IMR-90 (cell line): ENCODE measurements around the gene TP53TG5. TPM values are rescaled to one million over a fixed set of nuclear protein-coding genes. Genes with fewer than 3 reads are reported as not detected.

ENCODE experiments used
- ATAC-seq: fragments of 200-7000 bp; cut with Tn5 transposase; 2 replicates; pipeline ENCODE4 v1.9.1; 2020; ENCODE audit warnings: low read depth, mild to moderate bottlenecking, moderate library complexity
- BruUV-seq: library from RNA; stranded (reverse); fragments of 400-500 nt; replicated peaks from 2 replicates; lab custom pipeline; 2021; lab: Mats Ljungman, UMichigan
- CTCF ChIA-PET: fragments of 300-600 bp; formaldehyde crosslinking; extraction: SDS; loops from one replicate; lab custom pipeline; 2021; ENCODE audit warnings: antibody characterized with exemption; lab: Yijun Ruan, JAX
- POLR2A ChIA-PET: fragments of 300-600 bp; sonication (Branson Sonifier 250); formaldehyde crosslinking; loops from one replicate; lab custom pipeline; 2022; ENCODE audit warnings: antibody characterized with exemption; ENCODE audit not compliant: unreplicated experiment; lab: Charles Lee
- DNase-seq: peaks from one replicate; pipeline ENCODE4 v3.0.0; 2013
- H2AFZ ChIP-seq: replicated peaks from 2 replicates; pipeline ENCODE3; 2013; ENCODE audit warnings: low read length, mild to moderate bottlenecking; ENCODE audit not compliant: poor library complexity
- H2AK5ac ChIP-seq: 2 replicates; pipeline ENCODE4 v1.6.1; 2013; ENCODE audit warnings: low read depth, low read length, inconsistent platforms
- H2AK9ac ChIP-seq: replicated peaks from 2 replicates; pipeline ENCODE3; 2013; ENCODE audit warnings: mild to moderate bottlenecking, low read depth, low read length, moderate library complexity; ENCODE audit not compliant: poor library complexity
- H2BK120ac ChIP-seq: 2 replicates; pipeline ENCODE4 v1.6.1; 2013; ENCODE audit warnings: low read depth, low read length, inconsistent platforms
- H2BK15ac ChIP-seq: 3 replicates; pipeline ENCODE4 v1.6.1; 2013; ENCODE audit warnings: low read depth, low read length, inconsistent platforms
- H2BK20ac ChIP-seq: 2 replicates; pipeline ENCODE4 v1.6.1; 2013; ENCODE audit warnings: low read depth, mild to moderate bottlenecking, inconsistent platforms, low read length, moderate library complexity
- H2BK5ac ChIP-seq: 2 replicates; pipeline ENCODE4 v1.6.1; 2013; ENCODE audit warnings: mild to moderate bottlenecking, low read depth, low read length, inconsistent platforms; ENCODE audit not compliant: poor library complexity, severe bottlenecking
- H3K14ac ChIP-seq: replicated peaks from 2 replicates; pipeline ENCODE4 v1.6.1; 2013; ENCODE audit warnings: low read depth, low read length, inconsistent platforms
- H3K18ac ChIP-seq: 2 replicates; pipeline ENCODE4 v1.6.1; 2013; ENCODE audit warnings: low read depth, low read length, control low read depth
- H3K23ac ChIP-seq: 2 replicates; pipeline ENCODE4 v1.6.1; 2013; ENCODE audit warnings: low read depth, low read length, inconsistent platforms
- H3K27ac ChIP-seq: 2 replicates; pipeline ENCODE4 v1.5.1; 2013; ENCODE audit warnings: mild to moderate bottlenecking, control low read depth, low read length; ENCODE audit not compliant: insufficient read depth
- H3K27me3 ChIP-seq: 2 replicates; pipeline ENCODE4 v1.6.1; 2013; ENCODE audit warnings: low read length; ENCODE audit not compliant: control insufficient read depth, insufficient read depth
- H3K36me3 ChIP-seq: 2 replicates; pipeline ENCODE4 v1.6.1; 2013; ENCODE audit warnings: low read length, mixed read lengths; ENCODE audit not compliant: control insufficient read depth, insufficient read depth
- H3K4ac ChIP-seq: 2 replicates; pipeline ENCODE4 v1.6.1; 2013; ENCODE audit warnings: low read depth, low read length, inconsistent platforms
- H3K4me1 ChIP-seq: 2 replicates; pipeline ENCODE4 v1.6.1; 2013; ENCODE audit warnings: low read length, mixed read lengths; ENCODE audit not compliant: control insufficient read depth, insufficient read depth
- H3K4me2 ChIP-seq: 2 replicates; pipeline ENCODE4 v1.6.1; 2013; ENCODE audit warnings: low read depth, mild to moderate bottlenecking, control low read depth, low read length, moderate library complexity
- H3K4me3 ChIP-seq: 2 replicates; pipeline ENCODE4 v1.5.1; 2013; ENCODE audit warnings: low read depth, mild to moderate bottlenecking, control low read depth, low read length, moderate library complexity; ENCODE audit not compliant: insufficient read depth
- H3K56ac ChIP-seq: 2 replicates; pipeline ENCODE4 v1.6.1; 2013; ENCODE audit warnings: low read length, inconsistent platforms; ENCODE audit not compliant: insufficient read depth; ENCODE audit errors: extremely low read depth
- H3K79me1 ChIP-seq, 2 experiments: 2 replicates each; pipeline ENCODE4 v1.6.1; 2013; ENCODE audit warnings: low read length in 2 of 2, inconsistent platforms in 1 of 2, low read depth in 1 of 2
- H3K9ac ChIP-seq: 2 replicates; pipeline ENCODE4 v1.6.1; 2013; ENCODE audit warnings: low read depth, low read length, control low read depth
- H3K9me1 ChIP-seq: 2 replicates; pipeline ENCODE4 v1.6.1; 2013; ENCODE audit warnings: low read length, inconsistent platforms; ENCODE audit not compliant: insufficient read depth
- H3K9me3 ChIP-seq: 2 replicates; pipeline ENCODE4 v1.6.1; 2013; ENCODE audit warnings: low read length; ENCODE audit not compliant: control insufficient read depth, insufficient read depth
- H4K20me1 ChIP-seq: 2 replicates; pipeline ENCODE4 v1.6.1; 2013; ENCODE audit warnings: low read length, inconsistent platforms; ENCODE audit not compliant: insufficient read depth
- H4K5ac ChIP-seq: 2 replicates; pipeline ENCODE4 v1.6.1; 2013; ENCODE audit warnings: mild to moderate bottlenecking, low read depth, low read length, control low read depth
- H4K8ac ChIP-seq, 2 experiments: 2 replicates each; pipeline ENCODE4 v1.6.1; 2013; ENCODE audit warnings: low read depth in 2 of 2, low read length in 2 of 2, control low read depth in 1 of 2, inconsistent platforms in 1 of 2
- H4K91ac ChIP-seq: 2 replicates; pipeline ENCODE4 v1.6.1; 2013; ENCODE audit warnings: low read depth, low read length, inconsistent platforms; ENCODE audit not compliant: insufficient read depth
- BHLHE40 ChIP-seq: fragments of 150-350 bp; IDR thresholded peaks from 2 replicates; pipeline ENCODE4 v1.6.1; 2016; ENCODE audit warnings: mild to moderate bottlenecking, low read depth, low read length
- CHD1 ChIP-seq: IDR thresholded peaks from 2 replicates; pipeline ENCODE4 v1.6.1; 2012; ENCODE audit warnings: low read depth, low read length, improper control_type of control experiment
- MAFK ChIP-seq: IDR thresholded peaks from 2 replicates; pipeline ENCODE4 v1.6.1; 2012; ENCODE audit warnings: low read depth, low read length, improper control_type of control experiment
- MAZ ChIP-seq: IDR thresholded peaks from 2 replicates; pipeline ENCODE4 v1.6.1; 2012; ENCODE audit warnings: low read depth, mild to moderate bottlenecking, low read length, improper control_type of control experiment, moderate library complexity, borderline replicate concordance
- NFE2L2 ChIP-seq: fragments of 150-350 bp; IDR thresholded peaks from 2 replicates; pipeline ENCODE4 v1.6.1; 2016; ENCODE audit warnings: low read depth, mild to moderate bottlenecking, low read length
- POLR2A ChIP-seq: IDR thresholded peaks from 2 replicates; pipeline ENCODE4 v1.6.1; 2012; ENCODE audit warnings: mild to moderate bottlenecking, low read depth, low read length
- RAD21 ChIP-seq: IDR thresholded peaks from 2 replicates; pipeline ENCODE4 v1.6.1; 2012; ENCODE audit warnings: low read length, improper control_type of control experiment
- RCOR1 ChIP-seq: IDR thresholded peaks from 2 replicates; pipeline ENCODE4 v1.6.1; 2012; ENCODE audit warnings: mild to moderate bottlenecking, low read length, improper control_type of control experiment; ENCODE audit not compliant: insufficient replicate concordance
- RFX5 ChIP-seq: IDR thresholded peaks from 2 replicates; pipeline ENCODE4 v1.8.0; 2012; ENCODE audit warnings: low read depth, mild to moderate bottlenecking, low read length, moderate library complexity
- SMC3 ChIP-seq: fragments of 150-350 bp; IDR thresholded peaks from 2 replicates; pipeline ENCODE4 v1.6.1; 2016; ENCODE audit warnings: low read depth, mild to moderate bottlenecking, antibody characterized with exemption, low read length, moderate library complexity
- WGBS, 2 experiments: methylation state at CpG; one replicate each; pipeline versions ENCODE4 v1.1.5 to v1.1.7; 2013; ENCODE audit warnings: missing lambda C conversion rate in 2 of 2; ENCODE audit not compliant: insufficient read length in 1 of 2; ENCODE audit errors: extremely low coverage in 2 of 2; 5-methylcytosine and 5-hydroxymethylcytosine counted together
- dilution Hi-C: fragments of 300-500 bp; cut with HindIII; formaldehyde crosslinking; loops from one replicate; pipeline ENCODE4 v1.14.3; 2018; ENCODE audit warnings: low sequenced_read_pairs; ENCODE audit not compliant: unreplicated experiment
- in situ Hi-C: fragments of 300-500 bp; cut with MboI; formaldehyde crosslinking; loops from 3 replicates; pipeline ENCODE4 v1.14.3; 2019; ENCODE audit warnings: low sequenced_read_pairs, inconsistent platforms, mixed read lengths
- intact Hi-C: fragments of 100-400 bp; cut with micrococcal nuclease; formaldehyde crosslinking; loops from 2 replicates; pipeline ENCODE4 v1.10.0; 2022
- polyA plus RNA-seq, 3 experiments: library from polyadenylated mRNA; depleted of rRNA; stranded (reverse); fragments of >200 nt; gene quantifications; 2 replicates each; pipeline ENCODE4 v1.2.3, GENCODE V29; 2012; ENCODE audit warnings: low replicate concordance in 1 of 3
- total RNA-seq: library from RNA; depleted of rRNA; stranded (reverse); fragments of >200 nt; gene quantifications from 2 replicates; pipeline ENCODE4 v1.2.3, GENCODE V29; 2012
- TF ChIP-seq, protein P1 (sequence below): conservative IDR thresholded peaks from 2 replicates; pipeline ENCODE4 v1.5.1; 2012; ENCODE audit warnings: mild to moderate bottlenecking, low read depth, low read length, improper control_type of control experiment
- TF ChIP-seq, protein P2 (sequence below): fragments of 150-350 bp; IDR thresholded peaks from 2 replicates; pipeline ENCODE4 v1.6.1; 2016; ENCODE audit warnings: low read depth, mild to moderate bottlenecking, low read length, moderate library complexity, borderline replicate concordance

Gene TP53TG5
- total and polyA plus RNA-seq, 2 of the 4 experiments (the other 2 are of a cell fraction), result not detected

DNA sequence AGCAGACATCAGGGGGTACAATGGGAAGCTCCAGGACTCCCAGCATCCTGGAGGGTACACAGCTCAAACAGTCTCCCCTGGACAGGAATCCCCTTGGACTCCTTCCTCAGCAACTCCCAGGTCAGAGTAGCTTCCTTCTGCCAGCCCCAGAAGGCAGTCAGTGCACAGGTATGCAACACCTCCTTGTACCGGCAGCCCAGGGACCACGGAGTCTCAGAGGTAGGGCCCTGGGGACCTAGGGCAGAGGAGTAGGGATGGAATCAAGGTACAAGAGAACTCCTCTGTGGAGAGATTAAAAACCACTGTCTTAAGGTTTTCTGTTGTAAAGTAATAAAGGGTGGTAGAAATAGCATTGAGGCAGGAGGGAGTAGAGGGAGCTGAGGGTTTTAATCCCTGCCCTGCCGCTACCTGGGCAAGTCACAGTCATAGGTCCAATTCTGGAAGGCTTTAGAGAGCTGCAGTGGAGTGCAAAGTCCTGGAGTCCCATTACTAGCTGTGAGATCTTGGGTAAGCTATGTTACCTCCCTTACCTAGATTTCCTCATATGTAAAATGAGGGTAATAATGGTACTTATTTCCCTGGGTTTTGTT lies 7.5 kb downstream of the TP53TG5 start (continued):
- TF ChIP-seq POLR2A (no peak), RAD21 (no peak), BHLHE40 (no peak), NFE2L2 (no peak)

DNA sequence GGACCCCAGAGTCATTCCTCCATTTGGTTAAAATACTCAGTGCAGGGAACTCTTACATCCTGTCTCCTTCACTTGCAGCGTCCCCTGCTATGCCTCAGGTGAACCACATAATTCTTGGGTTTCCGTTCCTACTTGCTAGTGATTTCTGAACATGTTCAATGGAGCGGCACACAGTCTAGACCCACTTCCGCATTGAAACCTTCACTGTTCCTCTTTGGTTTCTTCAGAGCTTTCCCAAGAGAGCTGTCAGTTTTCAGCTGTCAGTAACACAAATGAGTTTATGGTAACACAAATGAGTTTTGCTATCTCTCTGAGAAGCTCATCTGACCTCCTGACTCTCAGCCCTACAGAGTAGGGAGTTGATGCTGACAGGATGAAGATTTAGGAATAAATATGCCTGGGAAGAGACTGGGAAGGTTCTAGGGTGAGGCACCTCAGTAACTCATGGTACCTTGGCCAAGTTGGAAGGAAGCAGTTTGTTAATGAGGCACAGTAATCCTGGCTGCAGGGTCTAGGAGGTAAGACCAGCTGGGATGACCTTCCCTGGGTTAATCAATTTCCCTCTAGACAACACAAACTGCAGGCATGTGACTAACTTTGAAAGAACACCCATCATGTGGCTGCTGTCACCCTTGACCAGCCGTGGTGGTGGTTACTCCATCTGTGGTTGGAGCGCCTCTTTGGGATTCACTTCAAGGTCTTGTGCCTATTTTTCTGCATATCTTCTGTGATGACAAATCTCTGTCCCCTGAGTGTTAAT lies 9.7 kb downstream of the TP53TG5 start:
- Histone ChIP-seq H2AK5ac (no peak overlapping the region), H2BK5ac (no peak overlapping the region), H3K27ac (no peak overlapping the region), H3K4ac (no peak overlapping the region), H3K4me1 (peaks cover 3% of the 10 kb centered on the region; the same call in 1 of the 2 replicates), H4K91ac (no peak overlapping the region), H3K18ac (no peak overlapping the region), H3K9me3 (no peaks in the 10 kb centered on the region), H3K56ac (no peak overlapping the region), H4K8ac (no peak overlapping the region), H3K9ac (no peak overlapping the region), H4K5ac (no peak overlapping the region), H2BK20ac (no peak overlapping the region), H3K4me2 (no peak overlapping the region), H3K36me3 (peaks cover 19% of the 10 kb centered on the region), H3K14ac (no peak overlapping the region), H3K23ac (no peak overlapping the region), H2AFZ (no peak overlapping the region), H4K20me1 (no peaks in the 10 kb centered on the region), H3K9me1 (peaks cover 4% of the 10 kb centered on the region; the same call in 1 of the 2 replicates), H2BK120ac (no peak overlapping the region), H3K27me3 (no peaks in the 10 kb centered on the region), H2AK9ac (no peak overlapping the region), H2BK15ac (no peak overlapping the region), H3K79me1 (peaks cover 8 to 33% of the 10 kb centered on the region in 2 experiments), H3K4me3 (no peak overlapping the region)
- no TSS peak for BruUV-seq
- 63% methylated on average over 3 of the region's 6 CpGs; no CpG with 5 or more reads in 1 of the 2 experiments for WGBS, 2 experiments
- intact Hi-C loops, result no loop called here
- dilution Hi-C loops, result no loop called here
- ATAC-seq, result no peak
- ChIA-PET CTCF (interaction anchor here (1.0 to 1.5 kb wide), 3 partner anchors 9 to 75 kb away, joined by 4 to 5 read pairs (median 5); partner anchors contain the start of gene TP53TG5), POLR2A (no interaction called here)
- no peak for DNase-seq
- in situ Hi-C loops, result no loop called here
- no peak for TF ChIP-seq CHD1
- TF ChIP-seq SMC3, result no peak
- TF ChIP-seq RFX5, result no peak
- TF ChIP-seq RCOR1, result no peak
- TF ChIP-seq NFE2L2, result no peak
- no peak for TF ChIP-seq MAFK
- TF ChIP-seq, protein P1, sequence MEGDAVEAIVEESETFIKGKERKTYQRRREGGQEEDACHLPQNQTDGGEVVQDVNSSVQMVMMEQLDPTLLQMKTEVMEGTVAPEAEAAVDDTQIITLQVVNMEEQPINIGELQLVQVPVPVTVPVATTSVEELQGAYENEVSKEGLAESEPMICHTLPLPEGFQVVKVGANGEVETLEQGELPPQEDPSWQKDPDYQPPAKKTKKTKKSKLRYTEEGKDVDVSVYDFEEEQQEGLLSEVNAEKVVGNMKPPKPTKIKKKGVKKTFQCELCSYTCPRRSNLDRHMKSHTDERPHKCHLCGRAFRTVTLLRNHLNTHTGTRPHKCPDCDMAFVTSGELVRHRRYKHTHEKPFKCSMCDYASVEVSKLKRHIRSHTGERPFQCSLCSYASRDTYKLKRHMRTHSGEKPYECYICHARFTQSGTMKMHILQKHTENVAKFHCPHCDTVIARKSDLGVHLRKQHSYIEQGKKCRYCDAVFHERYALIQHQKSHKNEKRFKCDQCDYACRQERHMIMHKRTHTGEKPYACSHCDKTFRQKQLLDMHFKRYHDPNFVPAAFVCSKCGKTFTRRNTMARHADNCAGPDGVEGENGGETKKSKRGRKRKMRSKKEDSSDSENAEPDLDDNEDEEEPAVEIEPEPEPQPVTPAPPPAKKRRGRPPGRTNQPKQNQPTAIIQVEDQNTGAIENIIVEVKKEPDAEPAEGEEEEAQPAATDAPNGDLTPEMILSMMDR, result no peak
- TF ChIP-seq RAD21, result no peak
- TF ChIP-seq, protein P2, sequence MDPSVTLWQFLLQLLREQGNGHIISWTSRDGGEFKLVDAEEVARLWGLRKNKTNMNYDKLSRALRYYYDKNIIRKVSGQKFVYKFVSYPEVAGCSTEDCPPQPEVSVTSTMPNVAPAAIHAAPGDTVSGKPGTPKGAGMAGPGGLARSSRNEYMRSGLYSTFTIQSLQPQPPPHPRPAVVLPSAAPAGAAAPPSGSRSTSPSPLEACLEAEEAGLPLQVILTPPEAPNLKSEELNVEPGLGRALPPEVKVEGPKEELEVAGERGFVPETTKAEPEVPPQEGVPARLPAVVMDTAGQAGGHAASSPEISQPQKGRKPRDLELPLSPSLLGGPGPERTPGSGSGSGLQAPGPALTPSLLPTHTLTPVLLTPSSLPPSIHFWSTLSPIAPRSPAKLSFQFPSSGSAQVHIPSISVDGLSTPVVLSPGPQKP, result no peak
- no peak for TF ChIP-seq MAZ
- no peak for TF ChIP-seq POLR2A
- TF ChIP-seq BHLHE40, result no peak
